D721Med (cell line): ENCODE results near the gene AGFG1.

Experiments used
- DNase-seq: peaks from one replicate; pipeline ENCODE4 v3.0.0; 2011; ENCODE audit warnings: low spot score; ENCODE audit not compliant: insufficient read length
- FAIRE-seq: peaks from 2 replicates; lab custom pipeline; 2011; peaks lifted over from hg19 to GRCh38; lab: Jason Lieb, UNC
- CTCF ChIP-seq: IDR thresholded peaks from 2 replicates; pipeline ENCODE4 v1.5.1; 2012; ENCODE audit warnings: mild to moderate bottlenecking, control low read depth; ENCODE audit not compliant: insufficient read depth; ENCODE audit errors: missing control alignments

The AGFG1 gene

GRCh38 chr2:227471924-227472264 is at the start of gene AGFG1:
AGFG1 (plus strand) TSS chr2:227472156; CDS start chr2:227472422, 266 bp downstream.
- FAIRE-seq = no peak

GRCh38 chr2:227423656-227424499 is 48.1 kb upstream of the AGFG1 start:
- no peak for FAIRE-seq
- TF ChIP-seq CTCF = no peak
- DNase-seq = no peak

More at GRCh38 chr2:227471924-227472264, at the start of gene AGFG1:
- TF ChIP-seq CTCF = peak; percentile 86
- peak; percentile 82 for DNase-seq

- TF ChIP-seq CTCF = no peak
- DNase-seq = no peak
- no peak for FAIRE-seq
Measured at GRCh38 chr2:227428731-227429285, 43.1 kb upstream of the AGFG1 start.

GRCh38 chr2:227430639-227431038 is 41.3 kb upstream of the AGFG1 start:
- no peak for DNase-seq
- no peak for FAIRE-seq
- no peak for TF ChIP-seq CTCF

GRCh38 chr2:227433171-227433570 is 38.8 kb upstream of the AGFG1 start:
- FAIRE-seq (no peak), DNase-seq (no peak)
- no peak for TF ChIP-seq CTCF

- TF ChIP-seq CTCF = no peak
- DNase-seq (no peak), FAIRE-seq (no peak)
Measured at GRCh38 chr2:227436436-227437174, 35.4 kb upstream of the AGFG1 start.

GRCh38 chr2:227439214-227439613 is 32.7 kb upstream of the AGFG1 start:
- TF ChIP-seq CTCF = no peak

More at GRCh38 chr2:227439214-227439613, 32.7 kb upstream of the AGFG1 start:
- FAIRE-seq (no peak), DNase-seq (no peak)
